22Rv1 (cell line): Measurements from ENCODE around the gene SLC25A12.

Experiments
- CTCF ChIP-seq: fragments of 450-650 bp; IDR thresholded peaks from 2 replicates; pipeline ENCODE4 v1.5.1; 2017; ENCODE audit warnings: mild to moderate bottlenecking
- ZFX ChIP-seq: fragments of 450-650 bp; IDR thresholded peaks from 2 replicates; pipeline ENCODE4 v1.6.1; 2017; ENCODE audit warnings: antibody characterized with exemption, borderline replicate concordance

- TF ChIP-seq CTCF (no peak), ZFX (no peak)
Measured at GRCh38 chr2:171930385-171930784, 36.3 kb upstream of the SLC25A12 start.
